HG03135 (cell line): ENCODE measurements around the gene DCAF17.
"Not testable (repeated sequence)": the region's sequence is repeated elsewhere in the genome, so short reads cannot be mapped to it uniquely, and the experiment has no call there.

Source experiments
- ATAC-seq: cut with Tn5 transposase; IDR thresholded peaks from one replicate; pipeline ENCODE4 v1.9.1; 2021; ENCODE audit warnings: mild to moderate bottlenecking, moderate library complexity; ENCODE audit not compliant: unreplicated experiment

The DCAF17 gene

DNA sequence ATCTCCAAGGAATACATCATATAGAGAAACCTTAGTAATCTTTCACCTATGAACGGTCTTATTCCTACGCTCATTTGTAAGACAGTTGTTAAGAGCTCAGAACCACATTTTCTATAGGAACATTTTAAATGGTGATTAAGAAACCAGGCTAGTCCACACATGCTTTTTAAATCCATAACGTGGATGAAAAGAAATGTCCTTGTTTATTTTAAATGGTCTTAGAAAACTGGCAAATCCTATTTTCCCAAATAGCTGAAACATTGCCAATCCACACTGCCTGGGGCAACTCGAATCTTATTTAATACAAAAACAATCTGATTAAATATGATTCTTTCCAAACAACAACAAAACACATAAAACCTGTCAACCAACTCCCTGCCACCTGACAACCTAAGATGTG, 23.9 kb upstream of the DCAF17 start:
- no peak for ATAC-seq

DNA sequence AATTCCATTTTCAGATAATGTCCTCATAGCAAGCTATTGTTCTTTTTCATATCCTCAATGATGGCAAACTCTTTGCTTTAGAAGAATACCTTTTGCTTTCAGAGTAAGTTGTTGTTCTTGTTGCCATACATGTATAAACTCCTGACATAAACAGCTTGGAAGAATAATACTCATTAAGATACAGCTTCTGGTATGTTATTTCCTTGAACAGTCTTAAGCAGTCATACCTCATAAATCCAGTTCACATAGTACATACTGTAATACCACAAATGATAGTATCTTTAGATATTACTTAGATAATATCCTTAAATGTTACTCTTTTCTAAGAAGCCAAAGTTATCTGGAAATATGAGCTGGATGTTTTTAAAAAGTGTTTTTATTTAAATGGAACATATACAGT, 23.4 kb upstream of the DCAF17 start:
- no peak for ATAC-seq

DNA sequence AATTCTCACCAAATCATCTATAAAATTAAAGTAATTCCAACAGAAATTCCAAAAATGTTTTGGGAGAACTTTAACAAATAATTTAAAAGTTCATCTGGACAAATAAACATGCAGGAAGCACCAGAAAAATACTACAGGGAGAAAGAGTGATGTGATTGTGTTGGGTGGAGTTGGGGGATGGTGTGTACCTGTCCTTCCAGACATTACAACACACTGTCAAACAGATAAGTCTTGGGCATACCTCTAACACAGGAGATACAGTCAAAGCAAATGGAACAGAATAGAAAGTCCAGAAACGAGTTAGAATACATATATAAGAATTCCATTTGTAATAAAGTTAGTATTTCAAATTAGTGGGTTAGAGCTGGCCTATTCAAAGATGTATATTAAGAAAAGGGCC, 22.8 kb upstream of the DCAF17 start:
- ATAC-seq = no peak

DNA sequence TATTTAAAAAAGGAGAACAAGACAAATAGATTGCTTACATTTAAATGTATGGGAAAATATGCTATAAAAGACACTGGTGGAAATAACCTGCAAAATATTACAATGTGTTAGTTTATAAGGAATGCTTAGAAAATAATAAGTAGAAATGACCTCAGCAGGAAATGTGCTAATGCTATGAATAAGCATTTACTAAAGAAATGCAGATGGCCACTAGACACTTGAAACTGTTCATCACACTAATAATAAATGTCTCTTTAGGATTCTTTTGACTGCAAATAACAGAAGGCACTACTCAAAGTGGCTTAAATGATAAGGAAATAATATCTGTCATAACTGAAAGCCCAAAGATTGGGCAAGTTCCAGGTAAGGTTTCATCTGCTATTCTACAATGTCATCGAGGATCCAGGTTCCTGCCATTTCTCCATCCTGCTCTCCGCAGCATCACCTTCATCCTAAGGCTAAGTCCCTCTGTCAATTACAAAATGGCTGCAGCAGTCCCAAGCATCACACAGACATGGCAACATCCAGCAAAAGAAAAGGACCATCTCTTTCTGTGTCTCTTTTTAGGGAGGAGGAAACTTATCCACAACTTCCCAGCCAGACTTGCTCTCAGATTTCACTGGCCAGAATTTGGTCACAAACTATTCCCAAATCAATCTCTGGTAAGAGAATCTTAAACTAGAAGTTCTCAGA, 22.1 kb upstream of the DCAF17 start:
- no peak for ATAC-seq

DNA sequence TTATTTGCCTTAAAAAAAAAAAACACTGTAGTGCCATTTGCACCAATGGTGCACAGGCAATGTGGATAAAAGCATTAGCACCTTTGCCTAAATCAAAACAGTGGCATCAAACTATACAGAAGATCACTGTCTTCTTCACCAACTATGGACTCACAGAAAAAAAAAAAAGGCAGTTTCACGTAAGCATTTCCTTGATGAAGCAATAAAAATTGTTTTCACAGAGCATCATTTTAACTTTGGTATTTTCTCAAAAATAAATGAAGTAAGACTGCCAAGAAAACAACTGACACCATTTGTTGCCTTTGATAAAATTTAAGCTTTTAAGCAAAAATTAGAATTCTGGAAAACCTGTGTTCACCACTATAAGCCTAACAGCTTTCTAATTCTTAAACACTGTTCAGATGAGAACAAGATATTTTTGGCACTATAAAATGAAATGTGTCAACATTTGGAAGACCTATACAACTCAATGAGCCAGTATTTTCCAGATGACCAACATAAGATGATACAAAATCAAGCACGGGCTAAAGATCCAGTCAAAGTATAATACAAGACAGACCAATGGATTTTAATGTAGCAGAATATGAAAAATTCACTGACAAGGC, 21.4 kb upstream of the DCAF17 start:
- ATAC-seq = no peak

DNA sequence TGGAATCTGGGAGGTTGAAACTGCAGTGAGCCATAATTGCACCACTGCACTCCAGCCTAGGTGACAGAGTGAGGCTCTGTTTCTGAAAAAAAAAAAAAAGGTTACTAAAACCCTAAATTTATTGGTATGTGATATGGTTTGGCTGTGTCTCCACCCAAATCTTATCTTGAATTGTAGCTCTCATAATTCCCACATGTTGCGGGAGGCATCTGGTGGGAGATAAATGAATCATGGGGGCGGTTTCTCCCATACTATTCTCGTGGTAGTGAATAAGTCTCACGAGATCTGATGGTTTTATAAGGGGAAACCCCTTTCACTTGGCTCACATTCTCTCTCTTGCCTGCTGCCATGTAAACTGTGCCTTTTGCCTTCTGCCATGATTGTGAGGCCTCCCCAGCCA, 19.4 kb upstream of the DCAF17 start:
- not testable (repeated sequence) for ATAC-seq

DNA sequence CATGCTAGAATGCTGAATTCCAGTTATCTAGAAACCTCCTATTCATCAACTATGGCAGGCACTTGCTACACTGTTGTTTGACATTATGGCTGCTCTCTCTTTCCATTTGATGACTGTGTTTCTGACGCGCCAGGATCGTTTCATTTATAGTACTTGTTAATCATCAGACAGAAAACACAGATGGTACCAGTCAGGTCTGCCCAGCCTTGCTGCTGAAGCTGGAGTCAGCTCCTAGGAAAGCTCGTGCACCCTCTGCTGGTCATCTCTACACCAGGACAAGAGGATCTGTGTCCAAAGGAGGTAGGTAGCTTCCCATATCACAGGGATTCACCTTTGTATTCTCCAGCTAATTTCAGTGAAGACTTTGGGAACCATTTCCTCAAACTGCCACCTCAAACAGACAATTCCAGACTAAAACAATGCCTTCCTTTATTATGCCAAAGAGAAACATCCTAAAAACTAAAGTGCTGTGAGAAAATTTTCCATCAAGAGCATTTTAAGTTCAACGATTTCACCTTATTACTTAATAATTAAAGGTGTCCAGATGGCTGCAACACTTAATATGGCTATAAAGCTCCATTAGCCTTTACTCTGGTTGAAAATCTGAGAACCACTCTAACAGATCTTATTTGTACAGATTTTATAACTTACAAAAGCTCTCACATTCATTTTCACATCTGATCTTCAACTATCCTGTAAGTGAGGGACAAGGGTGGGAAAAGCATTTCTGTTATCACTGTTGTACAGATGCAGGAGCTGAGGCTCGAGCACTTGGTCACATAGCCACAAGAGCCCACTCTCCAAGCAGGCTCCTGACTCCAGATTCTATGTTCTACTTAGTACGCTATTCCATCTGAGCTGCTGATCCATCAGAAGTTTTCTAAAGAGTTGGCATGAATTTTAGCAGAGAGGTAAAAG, 17.8 kb upstream of the DCAF17 start:
- peak; percentile 85 for ATAC-seq

DNA sequence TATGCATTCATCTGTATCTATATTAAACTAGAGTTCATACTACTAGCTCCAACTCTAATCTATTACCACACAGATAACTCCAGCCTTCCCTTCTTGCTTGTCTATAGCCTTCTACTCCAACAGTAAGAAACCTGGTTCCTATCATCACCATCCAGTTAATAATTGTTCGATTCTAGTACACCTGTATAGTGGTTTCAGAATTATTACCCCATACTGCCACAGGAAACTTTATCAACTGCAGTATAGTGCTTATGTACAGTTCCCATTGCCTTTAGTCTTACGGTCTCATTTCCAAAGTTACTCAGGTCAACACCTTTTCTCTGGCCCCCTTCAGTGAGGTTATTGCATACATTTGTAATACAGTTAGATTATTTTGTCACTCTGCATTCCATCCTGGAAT, 14.7 kb upstream of the DCAF17 start:
- no peak for ATAC-seq

DNA sequence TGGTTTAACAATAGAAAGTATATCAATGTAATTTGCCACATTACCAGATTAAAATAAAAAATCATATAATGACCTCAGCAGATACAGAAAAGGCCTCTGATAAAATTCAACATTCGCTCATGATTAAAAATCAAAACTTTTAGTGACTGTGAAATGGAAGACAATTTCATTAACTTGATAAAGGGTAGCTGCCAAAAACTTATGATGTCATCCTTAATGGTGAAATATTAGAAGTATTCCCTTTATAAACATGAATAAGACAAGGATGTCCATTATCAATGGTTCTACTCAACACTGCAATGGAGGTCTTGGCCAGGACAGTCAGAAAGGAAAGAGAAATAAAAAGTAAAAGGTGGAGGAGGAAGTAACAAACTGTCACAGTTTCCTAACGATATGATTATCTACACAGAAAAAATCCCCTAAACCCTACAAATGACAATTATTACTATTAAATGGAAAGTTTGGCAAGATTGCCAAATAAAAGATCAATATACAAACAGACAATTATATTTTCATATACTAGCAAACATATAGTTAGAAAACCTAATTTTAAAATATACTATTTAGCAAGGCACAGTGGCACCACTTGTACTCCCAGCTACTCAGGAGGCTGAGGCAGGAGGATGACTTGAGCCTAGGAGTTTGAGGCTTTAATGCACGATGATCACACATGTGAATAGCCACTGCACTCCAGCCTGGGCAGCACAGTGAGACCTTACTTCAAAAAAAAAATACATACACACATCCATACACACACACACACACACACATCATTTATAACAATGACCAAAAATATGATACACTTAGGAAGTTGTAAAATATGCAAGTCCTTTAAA, 13.1 kb upstream of the DCAF17 start:
- ATAC-seq = no peak

DNA sequence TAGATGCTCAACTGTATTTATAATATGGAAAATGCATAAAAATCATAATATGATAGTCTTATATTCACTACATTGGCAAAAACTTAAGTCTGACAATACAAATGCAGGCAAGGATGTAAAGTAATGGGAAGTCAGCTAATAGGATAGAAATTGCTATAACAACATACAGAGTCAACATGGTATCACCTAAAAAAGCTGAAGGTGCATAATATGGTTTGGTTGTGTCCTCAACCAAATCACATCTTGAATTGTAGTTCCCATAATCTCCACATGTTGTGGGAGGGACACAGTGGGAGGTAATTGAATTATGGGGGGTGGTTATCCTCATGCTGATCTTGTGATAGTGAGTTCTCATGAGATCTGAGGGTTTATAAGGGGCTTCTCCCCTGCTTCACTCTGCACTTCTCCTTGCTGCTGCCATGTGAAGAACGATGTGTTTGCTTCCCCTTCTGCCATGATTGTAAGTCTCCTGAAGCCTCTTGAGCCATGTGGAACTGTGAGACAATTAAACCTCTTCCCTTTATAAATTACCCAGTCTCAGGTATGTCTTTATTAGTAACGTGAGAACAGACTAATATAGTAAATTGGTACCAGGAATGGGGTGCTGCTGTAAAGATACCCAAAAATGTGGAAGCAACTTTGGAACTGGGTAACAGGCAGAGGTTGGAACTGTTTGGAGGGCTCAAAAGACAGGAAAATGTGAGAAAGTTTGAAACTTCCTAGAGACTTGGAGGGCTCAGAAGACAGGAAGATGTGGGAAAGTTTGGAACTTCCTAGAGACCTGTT, 11.1 kb upstream of the DCAF17 start:
- ATAC-seq = not testable (repeated sequence)

DNA sequence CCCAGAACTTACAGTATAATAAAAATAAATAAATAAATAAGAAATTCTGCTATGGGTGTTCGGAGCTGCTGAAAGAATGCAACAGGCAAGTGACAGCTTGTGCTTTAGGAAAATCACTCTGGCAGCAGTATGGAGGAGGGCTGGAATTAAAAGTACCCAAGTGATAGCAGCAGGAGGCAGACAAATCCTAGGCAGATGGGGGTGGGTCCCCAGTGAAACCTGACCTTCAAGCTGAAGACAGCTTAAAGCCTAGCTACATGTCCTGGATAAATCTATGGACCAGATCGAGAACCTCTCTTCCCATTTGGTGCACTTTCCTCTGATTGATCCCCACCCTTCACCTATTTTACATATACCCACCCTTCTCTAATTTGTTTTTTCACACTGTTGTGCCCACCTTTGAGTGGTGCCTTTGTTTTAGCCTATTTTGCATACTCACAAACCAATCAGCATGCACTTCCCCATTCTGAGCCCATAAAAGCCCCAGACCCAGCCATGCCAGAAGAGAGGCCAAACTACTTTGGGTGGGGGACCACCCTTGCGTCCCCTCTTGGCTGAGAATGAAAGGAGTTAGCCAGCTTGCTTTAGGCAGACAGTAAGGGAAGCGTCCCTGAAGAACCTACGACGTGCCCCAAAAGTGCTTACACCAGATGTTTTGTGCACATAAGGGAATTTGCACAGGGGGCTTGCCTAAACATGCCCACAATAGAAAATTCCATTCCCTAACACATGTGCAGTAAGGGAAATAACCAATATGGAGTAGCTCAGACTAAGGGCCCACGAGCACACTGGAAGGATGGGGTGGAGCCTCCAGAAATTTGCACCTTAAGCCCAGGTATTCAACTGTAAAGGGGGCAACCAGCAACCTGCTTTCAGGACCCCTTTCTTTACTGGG, 3.3 kb upstream of the DCAF17 start:
- ATAC-seq = no peak

DNA sequence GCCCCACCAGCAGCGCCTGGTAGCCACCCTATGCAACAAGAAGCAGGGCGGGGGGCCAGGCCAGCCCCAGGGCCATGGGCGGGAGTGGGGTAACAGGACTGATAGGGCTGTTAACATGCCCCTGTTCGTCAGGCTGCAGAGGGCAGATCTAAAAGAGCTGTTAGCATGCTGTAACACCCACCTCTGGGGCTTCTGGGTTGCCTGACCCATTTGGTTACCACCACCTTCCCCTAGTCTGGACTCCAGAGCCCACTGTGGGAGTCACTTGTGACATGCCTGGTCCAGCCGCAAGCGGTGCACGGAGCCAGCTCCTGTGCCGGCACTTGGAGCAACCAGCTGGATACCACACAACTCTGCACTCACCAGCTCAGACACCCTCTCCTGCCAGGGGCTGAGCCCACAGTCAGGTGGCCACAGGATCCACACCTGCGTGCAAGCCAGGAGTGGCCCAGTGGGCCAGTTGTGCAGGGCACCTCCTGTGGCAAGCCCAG, 2.3 kb upstream of the DCAF17 start:
- no peak for ATAC-seq

DNA sequence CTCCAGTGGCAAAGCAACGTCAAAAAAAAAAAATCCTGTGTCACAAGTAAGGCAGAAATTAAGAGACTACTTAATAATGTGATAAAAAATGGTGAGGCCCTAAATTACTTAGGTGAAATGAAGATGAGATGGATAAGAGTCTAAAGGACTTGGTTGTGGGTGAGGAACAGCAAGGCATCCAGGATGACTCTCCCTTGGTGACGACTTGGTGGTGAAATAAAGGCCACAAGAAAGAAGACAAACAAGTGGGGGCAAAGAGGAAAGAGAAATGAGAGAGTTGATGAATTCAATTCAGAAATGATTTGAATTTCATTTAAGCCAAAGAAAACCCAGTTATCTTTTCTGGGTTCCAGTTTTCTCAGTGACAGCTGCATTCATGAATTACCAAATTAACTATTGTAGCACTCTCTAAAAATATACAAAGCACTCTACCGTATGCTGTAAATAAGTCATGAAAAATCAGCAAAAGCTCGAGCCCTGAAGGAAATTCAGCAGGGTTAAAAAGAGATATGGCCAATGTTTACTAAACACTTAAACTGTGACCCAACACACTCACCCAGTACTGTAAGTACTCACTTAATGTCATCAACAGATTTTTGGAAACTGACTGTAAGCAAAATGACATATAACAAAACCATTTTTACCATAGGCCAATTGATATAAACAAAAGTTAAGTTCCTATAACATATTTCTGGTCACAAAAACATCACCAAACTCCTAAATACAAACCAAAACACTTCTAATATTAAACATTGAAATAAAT, 1.6 kb upstream of the DCAF17 start:
- no peak for ATAC-seq

DNA sequence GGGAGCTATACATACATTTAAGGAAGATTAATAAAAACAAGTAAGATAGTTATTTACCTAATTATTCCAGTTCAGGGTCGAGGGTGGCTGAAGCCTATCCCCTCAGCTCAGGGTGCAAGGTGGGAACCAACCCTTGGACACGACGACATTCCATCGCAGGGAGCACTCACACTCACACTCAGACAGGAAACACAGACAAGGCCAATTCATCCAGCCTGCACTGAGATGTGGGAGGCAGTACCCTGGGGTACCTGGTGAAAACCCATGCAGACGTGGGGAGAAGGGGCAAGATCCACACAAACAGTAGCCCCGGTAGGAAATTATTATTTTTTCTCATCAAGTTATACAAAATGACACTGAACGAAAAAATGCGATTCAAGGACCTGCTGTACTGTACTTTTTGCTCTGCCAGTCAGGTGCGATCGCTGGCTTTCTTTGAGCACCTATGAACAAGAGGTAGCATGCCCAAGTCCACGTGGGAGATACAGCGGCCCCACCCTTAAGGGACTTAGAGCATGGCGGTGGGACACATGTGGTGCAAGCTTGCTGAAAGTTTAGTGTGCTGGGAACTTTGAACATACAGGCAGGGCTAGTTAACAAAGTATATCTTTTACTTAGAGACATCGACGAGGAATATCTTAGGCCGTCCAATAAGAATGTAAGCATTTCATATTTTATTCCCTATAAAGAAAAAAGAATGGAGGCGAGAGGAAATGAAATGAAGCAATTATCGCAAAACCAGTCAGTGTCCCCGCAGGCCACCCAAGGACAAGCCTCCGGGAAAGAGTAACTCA, 860 bp upstream of the DCAF17 start:
- no peak for ATAC-seq

DNA sequence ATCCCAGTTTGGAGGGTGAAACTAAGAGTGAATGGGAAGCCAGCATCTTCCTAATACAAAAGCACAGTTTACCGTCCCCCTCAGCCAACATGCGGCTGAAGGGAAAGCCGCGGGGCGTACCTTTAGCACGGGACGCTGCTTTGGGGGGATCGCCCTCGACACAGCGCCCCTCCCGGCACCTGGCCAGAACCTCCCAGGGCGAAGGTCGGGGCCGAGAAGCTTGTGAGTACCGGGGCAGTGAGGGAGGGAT, 338 bp upstream of the DCAF17 start, which contains the start of gene METTL8:
TSS of gene METTL8 (minus strand) at position 228 of the 250 bp plus-strand sequence. CDS start 41,805 bp downstream, outside the sequence.
- ATAC-seq = no peak

DNA sequence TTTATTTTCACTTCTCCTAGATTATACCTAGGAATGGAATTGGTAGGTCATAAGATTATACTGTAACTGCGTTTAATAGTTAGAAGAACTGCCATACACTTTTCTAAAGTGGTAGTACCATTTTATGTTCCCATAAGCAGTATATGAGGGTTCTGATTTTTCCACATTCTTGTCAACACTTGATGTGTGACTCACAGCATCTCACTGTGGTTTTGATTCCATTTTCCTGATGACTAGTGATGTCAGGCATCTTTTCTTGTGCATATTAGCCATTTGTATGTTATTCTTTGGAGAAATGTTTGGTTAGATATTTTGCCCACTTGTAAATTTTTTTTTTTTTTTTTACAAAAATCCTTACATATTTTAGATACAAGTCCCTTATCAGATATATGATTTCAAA, 2.3 kb downstream of the DCAF17 start:
- ATAC-seq = no peak

DNA sequence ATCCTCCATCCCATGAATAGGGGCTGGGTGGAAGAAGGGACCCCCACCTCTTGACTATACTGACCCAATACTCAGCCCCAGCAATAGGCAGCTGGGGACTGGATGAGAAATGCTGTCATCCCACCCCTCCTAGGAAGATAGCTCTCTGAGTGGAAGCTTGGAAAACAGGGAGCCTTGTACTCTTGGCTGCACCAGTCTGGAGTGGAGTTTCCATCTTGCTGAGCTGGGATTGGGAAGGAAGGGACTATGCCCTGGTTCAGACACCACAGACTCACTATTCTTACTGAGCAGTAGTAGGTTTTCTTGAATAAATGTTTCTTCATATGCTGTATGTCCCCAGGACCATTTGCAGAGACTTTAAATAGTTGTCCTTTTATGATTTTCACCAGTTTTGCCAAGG, 7.4 kb downstream of the DCAF17 start:
- no peak for ATAC-seq

DNA sequence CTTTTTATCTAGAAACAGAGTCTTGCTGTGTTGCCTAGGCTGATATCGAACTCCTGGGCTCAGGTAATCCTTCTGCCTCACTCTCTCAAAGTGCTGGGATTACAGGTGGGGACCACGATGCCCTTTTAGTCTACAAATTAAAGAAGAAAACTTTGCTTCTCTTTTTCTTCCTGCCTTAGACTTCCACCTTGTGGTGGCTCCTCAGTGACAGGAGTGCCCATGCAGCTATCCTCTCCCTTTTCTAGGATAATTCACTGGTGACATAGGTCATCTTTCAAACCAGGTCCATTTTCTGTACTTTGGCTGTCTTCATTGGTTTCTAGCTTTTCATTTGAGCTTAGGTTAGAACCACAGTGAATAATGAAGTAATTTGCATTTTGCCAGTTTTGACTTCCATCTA, 13.6 kb downstream of the DCAF17 start:
- ATAC-seq = no peak
